NCI-H2081 (cell line): ENCODE measurements around the gene PHACTR3.
"Not testable (repeated sequence)": the region's sequence is repeated elsewhere in the genome, so short reads cannot be mapped to it uniquely, and the experiment has no call there.

Experiments
- DNase-seq, 2 experiments: peaks; one replicate each; lab custom pipeline; 2025; lab: John Stamatoyannopoulos, UW

Gene PHACTR3

DNA sequence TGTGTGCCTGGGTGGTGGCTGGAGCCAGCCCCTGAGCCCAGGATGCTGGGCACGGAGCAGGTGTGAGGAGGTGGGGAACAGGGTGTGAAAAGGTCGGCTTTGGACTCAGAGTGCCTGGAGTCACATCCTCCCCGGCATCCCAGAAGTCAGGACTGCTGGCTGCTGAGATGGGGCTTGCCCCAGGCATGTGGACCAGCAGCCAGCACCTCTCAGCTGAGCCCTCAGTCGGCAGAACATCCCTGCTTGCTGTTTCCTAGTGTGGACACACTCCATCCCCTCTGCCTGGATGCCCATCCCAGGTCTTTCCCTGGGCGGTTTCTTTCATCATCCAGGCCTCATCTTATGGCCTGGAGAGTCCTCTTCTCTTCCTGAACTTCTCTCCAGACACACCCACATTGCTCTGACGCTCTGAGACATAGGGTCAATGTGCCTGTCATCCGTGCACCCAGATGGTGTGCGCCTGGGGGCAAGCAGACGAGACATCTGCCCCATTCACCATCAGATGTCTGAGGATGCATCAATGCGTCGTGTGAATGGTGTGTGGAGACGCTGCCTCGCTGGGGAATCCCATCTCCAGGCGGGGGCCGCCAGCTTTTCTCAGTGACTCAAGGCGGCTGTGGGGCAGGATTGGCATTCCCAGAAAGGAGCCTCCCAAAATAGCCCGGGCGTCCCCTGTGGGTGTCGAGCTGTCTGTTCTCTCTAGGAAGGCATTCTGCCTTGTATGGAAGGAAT, 224.9 kb downstream of the PHACTR3 start:
- no peak for DNase-seq

DNA sequence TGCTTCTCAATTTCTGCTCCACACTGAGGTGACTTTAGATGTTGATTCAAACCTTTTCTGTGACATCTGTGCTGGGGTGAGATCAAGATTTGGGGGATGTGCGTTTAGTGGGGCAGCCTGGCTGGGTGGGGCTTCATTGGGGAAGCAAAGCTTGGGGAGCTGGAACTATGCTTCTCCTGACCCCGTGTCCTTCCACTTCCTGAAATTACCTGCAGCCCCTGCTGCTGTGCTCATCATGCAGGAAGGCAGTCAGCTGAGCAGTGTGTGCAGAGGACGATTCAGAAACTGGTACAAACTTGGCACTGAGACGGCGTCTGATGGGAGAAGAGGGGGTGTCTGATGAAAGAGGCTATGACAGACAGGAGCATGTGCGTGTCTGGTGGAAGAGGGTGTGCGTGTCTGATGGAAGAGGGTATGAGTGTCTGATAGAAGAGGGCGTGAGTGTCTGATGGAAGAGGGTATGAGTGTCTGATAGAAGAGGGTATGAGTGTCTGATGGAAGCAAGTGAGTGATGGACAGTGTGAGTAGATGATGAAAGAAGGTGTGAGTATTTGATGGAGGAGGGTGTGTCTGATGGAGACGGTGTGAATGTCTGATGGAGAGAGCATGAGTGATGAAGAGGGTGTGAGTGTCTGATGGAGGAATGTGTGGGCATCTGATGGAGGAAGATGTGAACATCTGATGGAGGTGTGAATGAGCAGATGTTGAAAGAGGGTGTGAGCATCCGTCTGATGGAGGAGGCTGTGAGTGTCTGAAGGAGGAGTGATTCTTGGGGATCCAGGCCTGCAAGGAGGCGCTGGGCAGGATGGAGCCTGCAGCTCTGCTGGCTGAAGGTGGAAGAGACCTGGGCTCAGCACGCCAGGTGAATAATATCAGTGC, 225.7 kb downstream of the PHACTR3 start:
- no peak for DNase-seq

- DNase-seq, result peak in 1 of 2 experiments; percentile 39
Measured at GRCh38 chr20:59830665-59831023, 226.3 kb downstream of the PHACTR3 start.

DNA sequence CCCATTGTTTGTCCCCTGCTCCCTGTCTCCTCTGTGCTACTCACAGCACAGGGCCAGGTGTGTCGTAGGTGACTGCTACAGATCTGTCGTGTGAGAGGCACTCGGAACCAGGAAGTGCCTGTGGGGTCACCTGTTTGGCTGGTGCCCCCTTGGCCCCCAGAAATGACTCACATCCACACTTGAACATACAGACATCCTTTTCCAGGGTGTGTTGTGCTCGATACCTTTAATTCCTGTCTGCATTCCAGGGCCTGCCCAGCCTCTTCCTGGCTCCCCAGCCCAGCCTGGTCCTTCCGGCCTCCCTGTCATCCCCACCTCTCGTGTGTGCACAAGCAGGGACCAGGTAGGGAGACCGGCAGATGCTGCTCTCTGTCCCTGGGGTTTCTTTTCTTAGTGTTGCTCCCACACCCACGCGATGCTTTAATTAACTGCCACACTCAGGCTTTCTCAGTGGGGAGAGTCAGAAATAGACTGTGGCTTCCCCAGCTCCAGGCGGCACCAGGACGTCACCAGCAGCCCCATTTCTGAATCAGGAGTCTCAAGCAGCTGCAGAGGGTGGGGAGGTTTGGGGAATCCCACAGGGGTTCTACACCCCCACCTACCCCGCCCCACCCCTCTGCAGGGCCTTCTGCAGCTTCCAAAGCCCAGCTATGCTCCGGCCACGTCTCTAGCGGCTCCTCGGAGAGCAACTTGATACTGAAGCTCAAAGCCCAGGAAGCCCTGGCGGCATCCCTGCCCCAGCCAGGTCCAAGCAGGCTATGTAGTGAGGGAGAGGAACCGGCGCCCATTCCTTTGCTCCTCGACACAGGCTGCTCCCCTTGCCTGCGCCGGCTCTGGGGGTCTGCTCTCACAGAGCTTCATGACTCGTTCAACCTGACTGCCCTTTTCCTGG, 226.9 kb downstream of the PHACTR3 start:
- no peak for DNase-seq

GRCh38 chr20:59831916-59832270, 227.6 kb downstream of the PHACTR3 start:
- DNase-seq, result no peak

- DNase-seq, result no peak
Measured at GRCh38 chr20:59832406-59833363, 228.3 kb downstream of the PHACTR3 start.

- no peak for DNase-seq
Measured at GRCh38 chr20:59835057-59835447, 230.7 kb downstream of the PHACTR3 start.

GRCh38 chr20:59835448-59836395, 231.4 kb downstream of the PHACTR3 start:
- DNase-seq, result peak in 1 of 2 experiments; percentile 31

GRCh38 chr20:59836767-59837166, 232.4 kb downstream of the PHACTR3 start:
- DNase-seq, result no peak

- no peak for DNase-seq
Measured at GRCh38 chr20:59837623-59838394, 233.5 kb downstream of the PHACTR3 start.

- DNase-seq, result no peak
Measured at GRCh38 chr20:59839400-59839799, 235.1 kb downstream of the PHACTR3 start.

- DNase-seq, result no peak
Measured at GRCh38 chr20:59845472-59845871, 241.1 kb downstream of the PHACTR3 start.

DNA sequence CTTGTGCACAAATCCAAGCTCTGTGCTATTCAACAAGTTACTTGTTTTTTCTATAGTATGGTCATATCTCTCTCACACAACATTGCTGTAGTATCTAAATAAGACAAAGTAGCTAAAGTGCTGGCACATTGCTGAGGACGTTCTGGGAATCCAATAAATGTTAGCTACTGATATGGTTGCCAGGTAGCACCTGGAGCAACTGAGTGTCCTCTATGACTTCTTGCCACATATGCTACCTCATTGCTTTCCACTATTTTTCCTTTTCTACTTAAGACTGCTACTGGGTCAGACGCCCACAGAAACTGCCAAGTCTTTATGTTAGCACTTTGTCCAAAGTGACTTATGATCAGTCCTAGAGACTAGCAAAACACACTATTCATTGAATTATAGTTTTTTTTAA, 243.8 kb downstream of the PHACTR3 start:
- no peak for DNase-seq

DNA sequence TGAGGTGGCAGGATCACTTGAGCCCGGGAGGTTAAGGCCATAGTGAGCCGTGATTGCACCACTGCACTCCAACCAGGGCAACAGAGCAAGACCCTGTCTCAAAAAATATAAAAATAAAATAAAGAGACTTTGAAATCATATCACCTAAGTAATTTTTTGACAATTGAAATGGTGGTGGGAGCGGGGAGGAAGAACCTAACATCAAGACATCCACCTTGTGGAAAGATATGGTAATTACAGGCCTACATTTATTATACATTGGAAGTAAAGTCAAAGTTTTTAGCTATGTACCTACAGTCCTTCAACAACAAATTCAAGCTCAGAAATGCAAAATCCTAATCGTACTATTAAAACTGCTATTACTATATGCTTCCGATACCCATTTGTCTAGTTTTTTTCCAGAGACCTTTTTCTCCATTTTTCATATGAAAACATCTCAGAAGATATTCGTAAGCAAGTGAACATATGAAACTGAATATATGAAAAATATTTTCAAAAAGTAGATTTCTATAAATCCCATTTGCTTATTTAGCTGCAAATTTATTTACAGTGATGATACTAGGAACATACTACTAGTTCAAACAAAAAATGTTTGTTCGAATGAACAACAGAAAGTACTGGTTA, 245.8 kb downstream of the PHACTR3 start:
- peak in 1 of 2 experiments; percentile 4 for DNase-seq

DNA sequence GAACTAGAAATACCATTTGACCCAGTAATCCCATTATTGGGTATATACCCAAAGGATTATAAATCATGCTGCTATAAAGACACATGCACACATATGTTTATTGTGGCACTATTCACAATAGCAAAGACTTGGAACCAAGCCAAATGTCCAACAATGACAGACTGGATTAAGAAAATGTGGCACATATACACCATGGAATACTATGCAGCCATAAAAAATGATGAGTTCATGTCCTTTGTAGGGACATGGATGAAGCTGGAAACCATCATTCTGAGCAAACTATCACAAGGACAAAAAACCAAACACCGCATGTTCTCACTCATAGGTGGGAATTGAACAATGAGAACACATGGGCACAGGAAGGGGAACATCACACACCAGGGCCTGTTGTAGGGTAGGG, 252.2 kb downstream of the PHACTR3 start:
- DNase-seq, result not testable (repeated sequence)

DNA sequence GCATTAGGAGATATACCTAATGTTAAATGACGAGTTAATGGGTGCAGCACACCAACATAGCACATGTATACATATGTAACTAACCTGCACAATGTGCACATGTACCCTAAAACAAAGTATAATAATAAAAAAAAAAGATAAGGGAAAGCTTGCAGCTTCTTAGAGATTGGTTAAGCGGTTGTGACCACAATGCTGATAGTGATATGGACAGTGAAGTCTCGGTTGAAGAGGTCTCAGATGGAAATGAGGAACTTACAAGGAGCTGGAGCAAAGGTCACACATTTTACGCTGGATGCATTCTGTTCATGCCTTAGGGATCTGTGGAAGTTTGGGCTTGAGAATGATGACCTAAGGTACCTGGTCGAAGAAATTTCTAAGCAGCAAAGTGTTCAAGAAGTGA, 252.6 kb downstream of the PHACTR3 start:
- not testable (repeated sequence) for DNase-seq

DNA sequence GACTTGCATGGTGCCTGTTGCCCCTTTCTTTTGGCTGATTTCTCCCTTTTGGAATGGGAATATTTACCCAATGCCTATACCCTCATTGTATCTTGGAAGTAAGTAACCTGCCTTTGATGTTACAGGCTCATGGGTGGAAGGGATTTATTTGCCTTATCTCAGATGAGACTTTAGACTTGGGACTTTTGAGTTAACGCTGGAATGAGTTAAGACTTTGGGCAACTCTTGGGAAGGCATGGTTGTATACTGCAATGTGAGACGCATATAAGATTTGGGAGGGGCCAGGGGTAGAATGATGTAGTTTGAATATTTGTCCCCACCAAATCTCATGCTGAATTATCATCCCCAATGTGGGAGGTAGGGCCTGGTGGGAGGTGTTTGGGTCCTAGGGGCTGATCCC, 253.6 kb downstream of the PHACTR3 start:
- DNase-seq, result no peak

DNA sequence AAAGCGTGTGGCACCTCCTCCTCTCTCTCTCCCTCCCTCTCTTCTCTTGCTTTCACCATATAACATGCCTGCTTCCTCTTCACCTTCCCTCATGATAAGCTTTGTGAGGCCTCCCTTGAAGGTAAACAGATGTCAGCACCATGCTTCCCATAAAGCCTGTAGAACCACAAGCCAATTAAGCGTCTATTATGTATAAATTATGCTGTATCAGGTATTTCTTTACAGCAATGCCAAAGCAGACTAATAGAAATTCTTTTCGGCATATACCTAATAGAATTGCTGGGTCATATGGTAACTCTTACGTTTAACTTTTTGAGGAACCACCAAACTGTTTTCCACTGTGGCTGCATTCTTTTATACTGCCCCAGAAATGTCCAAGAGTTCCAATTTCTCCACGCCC, 254.1 kb downstream of the PHACTR3 start:
- DNase-seq, result no peak

DNA sequence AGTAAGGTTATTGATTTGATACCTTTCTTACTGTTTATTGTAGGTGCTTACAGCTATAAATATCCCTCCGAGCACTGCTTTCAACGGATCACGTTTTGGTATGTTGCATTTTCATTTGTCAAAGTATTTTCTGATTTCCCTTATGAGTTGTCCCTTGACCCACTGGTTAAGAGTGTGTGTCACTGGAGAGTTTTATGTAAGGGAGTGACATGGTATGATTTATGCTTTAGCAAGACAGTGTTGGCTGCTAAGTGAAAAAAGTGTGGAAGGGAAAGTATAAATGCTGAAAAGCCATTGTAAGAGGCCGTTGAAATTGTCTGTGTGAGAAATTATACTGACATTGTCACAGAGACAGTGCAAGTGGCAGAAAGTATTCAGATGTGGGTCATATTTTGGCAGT, 257.1 kb downstream of the PHACTR3 start:
- DNase-seq, result no peak
